SK-N-SH (cell line): ENCODE results near the gene NAPA.

Source experiments
- CTCF ChIP-seq: fragments of 200-600 bp; sonication (generic); IDR thresholded peaks from 2 replicates; pipeline ENCODE4 v1.6.1; 2017; ENCODE audit warnings: antibody characterized with exemption, mild to moderate bottlenecking, moderate library complexity
- FOXM1 ChIP-seq: IDR thresholded peaks from 2 replicates; pipeline ENCODE4 v1.4.0; 2012; ENCODE audit warnings: low read depth, mild to moderate bottlenecking
- JUND ChIP-seq: IDR thresholded peaks from 2 replicates; pipeline ENCODE4 v1.4.0; 2012
- MEF2A ChIP-seq: IDR thresholded peaks from 2 replicates; pipeline ENCODE4 v1.4.0; 2012; ENCODE audit warnings: low read depth, borderline replicate concordance
- NFIC ChIP-seq: IDR thresholded peaks from 2 replicates; pipeline ENCODE4 v1.4.0; 2012; ENCODE audit warnings: borderline replicate concordance
- POLR2AphosphoS5 ChIP-seq: IDR thresholded peaks from 2 replicates; pipeline ENCODE4 v1.6.1; 2012; ENCODE audit warnings: low read depth, low read length
- RAD21 ChIP-seq: IDR thresholded peaks from 2 replicates; pipeline ENCODE4 v1.6.1; 2012; ENCODE audit warnings: mild to moderate bottlenecking, low read length
- RCOR1 ChIP-seq: fragments of 150-350 bp; IDR thresholded peaks from 2 replicates; pipeline ENCODE4 v1.6.1; 2017; ENCODE audit warnings: antibody characterized with exemption, low read length
- REST ChIP-seq: IDR thresholded peaks from 2 replicates; pipeline ENCODE4 v1.6.1; 2012; ENCODE audit warnings: mild to moderate bottlenecking, low read depth, low read length, moderate library complexity
- SIN3A ChIP-seq: IDR thresholded peaks from 2 replicates; pipeline ENCODE4 v1.6.1; 2012; ENCODE audit warnings: low read depth, mild to moderate bottlenecking, low read length, moderate library complexity, borderline replicate concordance
- TEAD4 ChIP-seq: IDR thresholded peaks from 2 replicates; pipeline ENCODE4 v1.4.0; 2012; ENCODE audit warnings: mild to moderate bottlenecking, borderline replicate concordance; ENCODE audit not compliant: insufficient read depth
- USF2 ChIP-seq: fragments of 150-350 bp; IDR thresholded peaks from 2 replicates; pipeline ENCODE4 v1.6.1; 2017; ENCODE audit warnings: antibody characterized with exemption, low read length, low read depth, borderline replicate concordance

- TF ChIP-seq NFIC (no peak), CTCF (no peak), POLR2AphosphoS5 (no peak), FOXM1 (no peak), RCOR1 (no peak), USF2 (no peak), RAD21 (no peak), MEF2A (no peak), TEAD4 (no peak), REST (no peak), JUND (no peak), SIN3A (no peak)
Measured at GRCh38 chr19:47512183-47512947, 2.5 kb downstream of the NAPA start.
